ENCODE measurements around the gene SLC39A11.
A peak's percentile ranks its signal among the peaks of the same experiment; 100 is the strongest.
"Not testable (repeated sequence)": the region's sequence is repeated elsewhere in the genome, so short reads cannot be mapped to it uniquely, and the experiment has no call there.

SLC39A11 gene

GRCh38 chr17:72999474-72999873 is 93.0 kb downstream of the SLC39A11 start:
- DNase-seq: not testable (repeated sequence)

GRCh38 chr17:72998343-72998742 is 94.1 kb downstream of the SLC39A11 start:
- no peak for DNase-seq

- no peak for DNase-seq
These were observed 94.9 kb downstream of the SLC39A11 start for GRCh38 chr17:72997559-72997958.

- no peak for DNase-seq
These were observed 95.7 kb downstream of the SLC39A11 start for GRCh38 chr17:72996791-72997190.

- DNase-seq: no peak
These were observed 97.4 kb downstream of the SLC39A11 start for GRCh38 chr17:72995008-72995656.

- DNase-seq: not testable (repeated sequence)
These were observed 99.6 kb downstream of the SLC39A11 start for GRCh38 chr17:72992783-72993467.

GRCh38 chr17:72991651-72992050 is 100.8 kb downstream of the SLC39A11 start:
- no peak for DNase-seq

- DNase-seq: no peak
These were observed 103.3 kb downstream of the SLC39A11 start for GRCh38 chr17:72989074-72989610.

GRCh38 chr17:72988451-72988850 is 104.0 kb downstream of the SLC39A11 start:
- no peak for DNase-seq

GRCh38 chr17:72987166-72987565 is 105.3 kb downstream of the SLC39A11 start:
- DNase-seq: no peak

GRCh38 chr17:72985882-72986720 is 106.4 kb downstream of the SLC39A11 start:
- peak; percentile 75 for DNase-seq

GRCh38 chr17:72984926-72985325 is 107.6 kb downstream of the SLC39A11 start:
- no peak for DNase-seq

- no peak for DNase-seq
These were observed 108.2 kb downstream of the SLC39A11 start for GRCh38 chr17:72984145-72984925.

- DNase-seq: no peak
These were observed 109.8 kb downstream of the SLC39A11 start for GRCh38 chr17:72982680-72983079.

- peak; percentile 39 for DNase-seq
These were observed 113.8 kb downstream of the SLC39A11 start for GRCh38 chr17:72978593-72979218.

- no peak for DNase-seq
These were observed 114.6 kb downstream of the SLC39A11 start for GRCh38 chr17:72977771-72978417.

- DNase-seq: no peak
These were observed 115.3 kb downstream of the SLC39A11 start for GRCh38 chr17:72976971-72977770.

GRCh38 chr17:72975509-72975908 is 117.0 kb downstream of the SLC39A11 start:
- DNase-seq: no peak

GRCh38 chr17:72974605-72975232 is 117.8 kb downstream of the SLC39A11 start:
- peak; percentile 62 for DNase-seq
